H1 (cell line): ENCODE measurements around the gene GID8. TPM values are rescaled to one million over a fixed set of nuclear protein-coding genes. Genes with fewer than 3 reads are reported as not detected.
A peak's percentile ranks its signal among the peaks of the same experiment; 100 is the strongest.

Experiments used
- CHD2 ChIP-seq: IDR thresholded peaks from 2 replicates; pipeline ENCODE4 v1.6.1; 2012; ENCODE audit warnings: low read length, improper control_type of control experiment
- GABPA ChIP-seq: IDR thresholded peaks from 2 replicates; pipeline ENCODE4 v1.6.1; 2011; ENCODE audit warnings: mild to moderate bottlenecking, low read length, moderate library complexity, borderline replicate concordance; ENCODE audit not compliant: insufficient read depth
- JUN ChIP-seq: IDR thresholded peaks from 2 replicates; pipeline ENCODE4 v1.6.1; 2011; ENCODE audit warnings: low read depth, mild to moderate bottlenecking, improper control_type of control experiment, low read length
- RBBP5 ChIP-seq: IDR thresholded peaks from 2 replicates; pipeline ENCODE4 v1.7.1; 2012; ENCODE audit warnings: low read depth, mild to moderate bottlenecking, inconsistent platforms, low read length, moderate library complexity, borderline replicate concordance
- RFX5 ChIP-seq: IDR thresholded peaks from 2 replicates; pipeline ENCODE4 v1.6.1; 2011; ENCODE audit warnings: low read depth, low read length, improper control_type of control experiment, borderline replicate concordance
- TBP ChIP-seq: IDR thresholded peaks from 2 replicates; pipeline ENCODE4 v1.6.1; 2011; ENCODE audit warnings: low read depth, low read length, improper control_type of control experiment
- TEAD4 ChIP-seq: IDR thresholded peaks from 2 replicates; pipeline ENCODE4 v1.6.1; 2012; ENCODE audit warnings: low read depth, low read length, inconsistent platforms, mixed read lengths
- polyA plus RNA-seq, 7 experiments: library from polyadenylated mRNA; depleted of rRNA in 3 of 7; stranded (reverse) in 5 of 7; unstranded in 2 of 7; fragments of >200 nt in 5 of 7; fragments of 200-250 nt in 2 of 7; gene quantifications; 1 replicate in 5 of 7; 2 replicates in 1 of 7; 4 replicates in 1 of 7; pipeline versions ENCODE4 v1.2.1 to v1.2.3, GENCODE V29; 2011 to 2013; ENCODE audit warnings: missing spikeins in 2 of 7, mixed read lengths in 2 of 7
- total RNA-seq: library from RNA; stranded (reverse); fragmentation: NEBNext Ultra II Directional; extraction: Animal tissue kit (Norgen Biotek cat#: 25700); gene quantifications from 2 replicates; pipeline ENCODE4 v1.2.1, GENCODE V29; 2021
- TF ChIP-seq, protein P1 (sequence below): fragments of 300-600 bp; sonication (generic); IDR thresholded peaks from 2 replicates; pipeline ENCODE4 v1.7.1; 2012; ENCODE audit warnings: low read length, moderate library complexity, mild to moderate bottlenecking, inconsistent platforms; ENCODE audit not compliant: insufficient replicate concordance
- TF ChIP-seq, protein P2 (sequence below): IDR thresholded peaks from 2 replicates; pipeline ENCODE4 v1.6.1; 2012; ENCODE audit warnings: inconsistent platforms

GID8 gene
- total and polyA plus RNA-seq, 2 of the 8 experiments (the other 6 are each of a cell fraction or from before 2014, with no cell fraction given) = 39.7 to 72.9 TPM

DNA sequence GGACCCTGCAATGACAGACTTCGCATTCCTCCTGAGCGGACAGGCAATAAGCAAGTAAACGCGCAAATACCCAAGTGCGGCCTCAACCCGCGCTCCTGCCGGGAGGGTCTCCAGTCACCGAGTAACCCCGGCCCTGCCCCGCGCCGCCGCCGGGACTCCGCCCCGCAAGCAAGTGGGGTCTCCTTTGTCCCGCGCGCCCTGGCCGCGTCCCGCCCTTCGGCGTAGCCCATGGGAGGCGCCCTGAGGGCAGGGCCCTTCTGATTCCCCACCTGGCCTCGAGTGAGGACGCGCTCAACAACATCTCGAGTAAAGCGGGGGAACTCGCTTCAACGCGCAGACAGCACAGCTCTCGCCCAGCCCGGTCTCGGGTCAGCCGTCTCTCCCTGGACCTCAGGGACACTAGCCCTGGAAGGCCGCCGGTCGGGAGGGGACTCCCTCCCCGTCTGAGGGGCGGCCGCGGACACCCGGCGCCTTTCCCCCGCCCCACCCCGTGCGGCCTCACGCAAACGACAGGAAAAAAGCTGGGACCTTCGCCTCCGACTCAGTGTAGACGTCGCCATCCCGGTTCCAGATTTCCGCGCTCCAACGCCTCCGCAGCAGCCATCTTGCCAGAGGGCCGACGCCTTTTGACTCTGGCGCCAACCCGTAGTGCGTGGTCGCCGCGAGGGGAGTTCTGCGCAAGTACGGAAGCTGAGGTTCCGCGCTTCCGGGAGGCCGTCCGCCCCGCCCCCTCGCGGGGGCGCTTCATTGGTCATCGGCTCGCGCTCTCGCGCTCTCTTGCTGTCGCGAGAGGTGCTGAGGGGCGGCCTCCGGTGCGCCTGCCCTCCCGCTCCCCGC lies 461 bp upstream of the GID8 start (continued):
- TF ChIP-seq, protein P1, sequence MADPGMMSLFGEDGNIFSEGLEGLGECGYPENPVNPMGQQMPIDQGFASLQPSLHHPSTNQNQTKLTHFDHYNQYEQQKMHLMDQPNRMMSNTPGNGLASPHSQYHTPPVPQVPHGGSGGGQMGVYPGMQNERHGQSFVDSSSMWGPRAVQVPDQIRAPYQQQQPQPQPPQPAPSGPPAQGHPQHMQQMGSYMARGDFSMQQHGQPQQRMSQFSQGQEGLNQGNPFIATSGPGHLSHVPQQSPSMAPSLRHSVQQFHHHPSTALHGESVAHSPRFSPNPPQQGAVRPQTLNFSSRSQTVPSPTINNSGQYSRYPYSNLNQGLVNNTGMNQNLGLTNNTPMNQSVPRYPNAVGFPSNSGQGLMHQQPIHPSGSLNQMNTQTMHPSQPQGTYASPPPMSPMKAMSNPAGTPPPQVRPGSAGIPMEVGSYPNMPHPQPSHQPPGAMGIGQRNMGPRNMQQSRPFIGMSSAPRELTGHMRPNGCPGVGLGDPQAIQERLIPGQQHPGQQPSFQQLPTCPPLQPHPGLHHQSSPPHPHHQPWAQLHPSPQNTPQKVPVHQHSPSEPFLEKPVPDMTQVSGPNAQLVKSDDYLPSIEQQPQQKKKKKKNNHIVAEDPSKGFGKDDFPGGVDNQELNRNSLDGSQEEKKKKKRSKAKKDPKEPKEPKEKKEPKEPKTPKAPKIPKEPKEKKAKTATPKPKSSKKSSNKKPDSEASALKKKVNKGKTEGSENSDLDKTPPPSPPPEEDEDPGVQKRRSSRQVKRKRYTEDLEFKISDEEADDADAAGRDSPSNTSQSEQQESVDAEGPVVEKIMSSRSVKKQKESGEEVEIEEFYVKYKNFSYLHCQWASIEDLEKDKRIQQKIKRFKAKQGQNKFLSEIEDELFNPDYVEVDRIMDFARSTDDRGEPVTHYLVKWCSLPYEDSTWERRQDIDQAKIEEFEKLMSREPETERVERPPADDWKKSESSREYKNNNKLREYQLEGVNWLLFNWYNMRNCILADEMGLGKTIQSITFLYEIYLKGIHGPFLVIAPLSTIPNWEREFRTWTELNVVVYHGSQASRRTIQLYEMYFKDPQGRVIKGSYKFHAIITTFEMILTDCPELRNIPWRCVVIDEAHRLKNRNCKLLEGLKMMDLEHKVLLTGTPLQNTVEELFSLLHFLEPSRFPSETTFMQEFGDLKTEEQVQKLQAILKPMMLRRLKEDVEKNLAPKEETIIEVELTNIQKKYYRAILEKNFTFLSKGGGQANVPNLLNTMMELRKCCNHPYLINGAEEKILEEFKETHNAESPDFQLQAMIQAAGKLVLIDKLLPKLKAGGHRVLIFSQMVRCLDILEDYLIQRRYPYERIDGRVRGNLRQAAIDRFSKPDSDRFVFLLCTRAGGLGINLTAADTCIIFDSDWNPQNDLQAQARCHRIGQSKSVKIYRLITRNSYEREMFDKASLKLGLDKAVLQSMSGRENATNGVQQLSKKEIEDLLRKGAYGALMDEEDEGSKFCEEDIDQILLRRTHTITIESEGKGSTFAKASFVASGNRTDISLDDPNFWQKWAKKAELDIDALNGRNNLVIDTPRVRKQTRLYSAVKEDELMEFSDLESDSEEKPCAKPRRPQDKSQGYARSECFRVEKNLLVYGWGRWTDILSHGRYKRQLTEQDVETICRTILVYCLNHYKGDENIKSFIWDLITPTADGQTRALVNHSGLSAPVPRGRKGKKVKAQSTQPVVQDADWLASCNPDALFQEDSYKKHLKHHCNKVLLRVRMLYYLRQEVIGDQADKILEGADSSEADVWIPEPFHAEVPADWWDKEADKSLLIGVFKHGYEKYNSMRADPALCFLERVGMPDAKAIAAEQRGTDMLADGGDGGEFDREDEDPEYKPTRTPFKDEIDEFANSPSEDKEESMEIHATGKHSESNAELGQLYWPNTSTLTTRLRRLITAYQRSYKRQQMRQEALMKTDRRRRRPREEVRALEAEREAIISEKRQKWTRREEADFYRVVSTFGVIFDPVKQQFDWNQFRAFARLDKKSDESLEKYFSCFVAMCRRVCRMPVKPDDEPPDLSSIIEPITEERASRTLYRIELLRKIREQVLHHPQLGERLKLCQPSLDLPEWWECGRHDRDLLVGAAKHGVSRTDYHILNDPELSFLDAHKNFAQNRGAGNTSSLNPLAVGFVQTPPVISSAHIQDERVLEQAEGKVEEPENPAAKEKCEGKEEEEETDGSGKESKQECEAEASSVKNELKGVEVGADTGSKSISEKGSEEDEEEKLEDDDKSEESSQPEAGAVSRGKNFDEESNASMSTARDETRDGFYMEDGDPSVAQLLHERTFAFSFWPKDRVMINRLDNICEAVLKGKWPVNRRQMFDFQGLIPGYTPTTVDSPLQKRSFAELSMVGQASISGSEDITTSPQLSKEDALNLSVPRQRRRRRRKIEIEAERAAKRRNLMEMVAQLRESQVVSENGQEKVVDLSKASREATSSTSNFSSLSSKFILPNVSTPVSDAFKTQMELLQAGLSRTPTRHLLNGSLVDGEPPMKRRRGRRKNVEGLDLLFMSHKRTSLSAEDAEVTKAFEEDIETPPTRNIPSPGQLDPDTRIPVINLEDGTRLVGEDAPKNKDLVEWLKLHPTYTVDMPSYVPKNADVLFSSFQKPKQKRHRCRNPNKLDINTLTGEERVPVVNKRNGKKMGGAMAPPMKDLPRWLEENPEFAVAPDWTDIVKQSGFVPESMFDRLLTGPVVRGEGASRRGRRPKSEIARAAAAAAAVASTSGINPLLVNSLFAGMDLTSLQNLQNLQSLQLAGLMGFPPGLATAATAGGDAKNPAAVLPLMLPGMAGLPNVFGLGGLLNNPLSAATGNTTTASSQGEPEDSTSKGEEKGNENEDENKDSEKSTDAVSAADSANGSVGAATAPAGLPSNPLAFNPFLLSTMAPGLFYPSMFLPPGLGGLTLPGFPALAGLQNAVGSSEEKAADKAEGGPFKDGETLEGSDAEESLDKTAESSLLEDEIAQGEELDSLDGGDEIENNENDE = no peak
- TF ChIP-seq RBBP5 = no peak; the same call in 1 of the 2 replicates
- TF ChIP-seq TEAD4 = no peak
- no peak for TF ChIP-seq JUN
- TF ChIP-seq RFX5 = no peak
- TF ChIP-seq GABPA = peak; percentile 87; the same call in 1 of the 2 replicates
- TF ChIP-seq TBP = peak; percentile 91
- TF ChIP-seq CHD2 = peak; percentile 94
- TF ChIP-seq, protein P2, sequence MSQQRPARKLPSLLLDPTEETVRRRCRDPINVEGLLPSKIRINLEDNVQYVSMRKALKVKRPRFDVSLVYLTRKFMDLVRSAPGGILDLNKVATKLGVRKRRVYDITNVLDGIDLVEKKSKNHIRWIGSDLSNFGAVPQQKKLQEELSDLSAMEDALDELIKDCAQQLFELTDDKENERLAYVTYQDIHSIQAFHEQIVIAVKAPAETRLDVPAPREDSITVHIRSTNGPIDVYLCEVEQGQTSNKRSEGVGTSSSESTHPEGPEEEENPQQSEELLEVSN = peak; percentile 92
